GM19395 (cell line): ENCODE results near the gene EVC.

ENCODE experiments used
- ATAC-seq: cut with Tn5 transposase; IDR thresholded peaks from one replicate; pipeline ENCODE4 v1.9.1; 2021; ENCODE audit warnings: mild to moderate bottlenecking, moderate library complexity; ENCODE audit not compliant: unreplicated experiment

EVC gene

DNA sequence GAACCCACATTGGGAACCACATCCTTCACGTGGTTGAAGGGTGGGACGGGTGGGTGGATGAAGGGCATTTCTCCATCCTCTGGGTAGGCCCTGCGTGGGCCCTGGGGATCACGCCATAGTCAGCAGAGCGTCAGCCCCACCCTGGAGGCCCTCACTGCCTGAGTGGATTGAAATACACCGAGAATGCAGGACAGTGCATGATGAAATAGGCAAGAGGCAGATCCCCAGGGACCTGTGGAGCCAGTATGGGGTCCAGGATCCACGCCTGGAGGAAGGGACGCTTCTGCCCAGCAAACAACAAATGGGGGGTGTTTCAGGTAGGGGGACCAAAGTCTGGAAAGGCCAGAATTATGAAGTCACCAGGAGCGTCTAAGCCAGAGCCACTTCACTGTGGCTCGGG is 19.4 kb downstream of the EVC start:
- no peak for ATAC-seq

DNA sequence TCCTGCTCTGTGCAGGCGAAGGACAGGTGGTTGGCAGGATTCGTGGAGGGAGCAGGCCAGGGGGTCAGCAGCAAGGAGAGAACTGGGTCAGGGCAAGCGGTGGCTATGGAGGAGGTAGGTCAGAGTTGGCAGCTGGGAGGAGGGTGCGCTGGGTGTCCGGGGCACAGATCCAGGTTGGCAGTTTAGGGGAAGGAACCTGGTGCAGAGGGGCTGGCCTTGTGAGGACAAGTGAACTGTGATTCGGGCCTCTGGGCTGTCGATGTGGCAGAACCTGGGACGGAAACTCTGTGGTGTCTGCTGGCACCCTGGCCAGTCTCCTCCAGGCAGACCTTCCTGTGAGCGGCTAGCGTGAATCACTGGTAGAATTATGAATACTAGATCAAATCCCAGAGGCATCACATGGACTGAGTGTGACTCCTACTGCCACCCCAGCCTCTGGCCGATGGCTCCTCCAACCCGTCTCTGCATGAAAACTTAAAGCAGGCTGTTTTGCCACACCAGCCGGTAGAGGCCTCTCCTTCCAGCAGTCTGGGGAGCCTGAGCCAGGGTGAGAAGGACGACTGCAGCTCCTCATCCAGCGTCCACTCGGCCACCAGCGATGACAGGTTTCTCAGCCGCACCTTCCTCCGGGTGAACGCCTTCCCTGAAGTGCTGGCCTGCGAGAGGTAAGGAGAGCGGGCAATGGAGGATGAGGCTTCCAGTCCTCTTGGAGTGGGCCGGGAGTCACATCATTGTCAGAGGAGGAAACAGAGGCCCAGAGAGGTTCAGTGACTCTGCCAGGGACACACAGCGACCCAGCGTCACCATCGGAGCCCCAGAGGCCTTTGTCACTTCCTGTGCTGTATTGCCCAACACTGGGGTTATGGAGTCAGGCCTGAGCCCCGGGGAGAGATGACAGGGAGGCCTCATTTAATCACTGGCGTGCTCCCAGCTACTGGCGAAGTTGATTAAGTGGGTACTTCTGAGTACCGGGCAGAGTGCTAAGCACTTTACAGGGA is 20.3 kb downstream of the EVC start:
- ATAC-seq, result no peak

DNA sequence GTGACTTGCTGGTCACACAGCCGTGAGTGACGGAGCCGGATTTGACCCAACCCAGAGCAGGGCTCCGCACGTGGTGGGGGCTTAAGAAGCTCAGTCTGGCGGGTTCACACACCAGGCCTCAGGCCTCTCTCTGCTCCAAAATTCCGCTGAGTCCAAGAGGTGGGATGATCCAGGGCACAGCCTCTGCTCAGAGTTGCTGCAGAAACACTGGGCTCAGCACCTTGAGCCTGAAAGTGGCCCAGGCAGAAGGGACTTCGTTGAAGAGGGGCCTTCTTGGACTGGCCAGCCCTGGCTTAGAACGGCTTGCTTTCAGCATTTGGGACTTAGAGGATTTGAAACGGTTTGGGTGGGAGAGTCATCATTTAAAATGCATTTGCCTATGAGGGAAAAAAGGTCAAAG is 21.2 kb downstream of the EVC start:
- no peak for ATAC-seq

DNA sequence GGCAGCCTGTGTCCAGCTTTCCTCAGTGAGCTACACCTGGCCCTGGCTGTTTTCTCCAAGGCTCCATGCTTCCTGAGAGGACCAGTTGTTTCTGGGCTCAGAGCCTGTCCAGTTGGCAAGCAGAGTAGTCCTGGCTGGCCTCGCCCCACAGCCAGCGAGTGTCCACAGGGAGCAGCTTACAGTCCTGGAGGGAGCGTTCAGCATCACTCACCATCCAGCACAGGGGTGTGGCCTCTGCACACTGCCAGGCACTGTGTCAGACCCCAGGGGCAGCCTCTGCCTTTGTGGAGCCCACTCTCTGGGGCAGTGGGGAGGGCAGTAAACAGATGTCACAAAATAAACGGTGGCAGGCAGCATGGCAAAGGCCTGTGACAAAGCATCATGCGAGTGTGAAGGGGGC is 23.9 kb downstream of the EVC start:
- ATAC-seq, result no peak

DNA sequence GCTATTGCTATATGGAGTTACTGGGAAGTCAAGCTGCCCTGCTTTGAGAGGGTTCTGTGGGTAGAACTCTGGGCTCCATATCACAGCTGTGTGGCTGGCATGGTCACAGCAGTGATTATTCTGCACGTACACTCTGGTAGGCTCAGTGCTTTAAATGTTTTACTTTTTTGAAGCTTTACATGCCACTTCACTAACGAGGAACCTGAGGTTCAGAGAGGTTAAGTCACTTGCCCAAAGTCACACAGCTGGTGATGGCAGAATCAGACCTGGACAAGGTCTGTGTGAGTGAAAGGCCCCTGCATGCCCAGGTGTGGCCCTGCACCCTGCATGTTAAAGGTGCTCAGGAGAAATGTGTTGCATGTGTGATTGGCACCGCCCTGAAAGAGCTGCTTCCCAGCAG is 24.5 kb downstream of the EVC start:
- no peak for ATAC-seq

DNA sequence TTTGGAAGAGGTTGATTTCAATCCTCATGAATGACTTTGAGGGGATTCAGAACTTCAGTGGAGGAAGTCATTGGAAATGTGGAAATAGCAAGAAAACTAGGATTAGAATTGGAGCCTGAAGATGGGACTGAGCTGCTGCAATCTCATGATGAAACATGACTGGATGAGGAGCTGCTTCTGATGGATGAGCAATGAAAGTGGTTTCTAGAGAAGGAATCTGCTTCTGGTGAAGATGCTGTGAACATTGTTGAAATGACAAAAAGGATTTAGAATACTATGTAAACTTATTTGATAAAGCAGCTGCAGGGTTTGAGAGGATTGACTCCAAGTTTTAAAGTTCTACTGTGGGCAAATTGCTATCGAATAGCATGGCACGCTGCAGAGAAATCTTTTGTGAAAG is 27.1 kb downstream of the EVC start:
- ATAC-seq, result no peak

DNA sequence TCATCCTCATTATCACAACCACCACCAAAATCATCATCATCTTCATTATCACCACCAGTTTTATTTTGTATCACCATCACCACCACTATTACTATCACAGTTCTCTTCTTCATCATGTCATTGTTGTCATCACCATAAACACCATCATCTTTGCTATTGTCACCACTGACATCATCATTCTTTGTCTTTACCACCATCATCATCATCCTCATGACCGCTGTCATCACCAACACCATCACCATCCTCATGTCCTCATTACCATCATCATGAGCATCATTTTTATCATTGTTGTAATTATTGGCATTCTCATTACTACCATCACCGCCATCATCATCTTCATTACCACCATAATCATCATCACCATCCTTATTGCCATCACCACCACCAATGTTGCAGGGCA is 31.4 kb downstream of the EVC start:
- no peak for ATAC-seq

DNA sequence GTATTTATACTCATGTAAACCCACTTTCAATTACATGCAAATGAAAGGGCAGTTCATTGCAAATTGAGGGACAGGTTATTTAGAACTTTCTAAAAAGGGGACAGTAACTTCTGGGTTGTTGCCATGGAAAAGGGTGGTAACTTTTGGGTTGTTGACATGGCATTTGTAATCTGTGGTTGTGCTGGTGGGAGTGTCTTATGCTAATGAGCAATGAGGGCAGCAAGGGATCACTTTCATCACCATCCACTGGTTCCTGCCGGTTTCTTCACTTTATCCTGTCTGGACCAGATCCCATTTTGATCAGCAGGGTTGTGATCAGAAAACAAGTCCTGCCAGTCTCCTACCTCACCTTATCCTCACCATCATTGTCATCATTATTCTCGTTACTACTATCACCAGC is 32.0 kb downstream of the EVC start:
- ATAC-seq, result no peak

DNA sequence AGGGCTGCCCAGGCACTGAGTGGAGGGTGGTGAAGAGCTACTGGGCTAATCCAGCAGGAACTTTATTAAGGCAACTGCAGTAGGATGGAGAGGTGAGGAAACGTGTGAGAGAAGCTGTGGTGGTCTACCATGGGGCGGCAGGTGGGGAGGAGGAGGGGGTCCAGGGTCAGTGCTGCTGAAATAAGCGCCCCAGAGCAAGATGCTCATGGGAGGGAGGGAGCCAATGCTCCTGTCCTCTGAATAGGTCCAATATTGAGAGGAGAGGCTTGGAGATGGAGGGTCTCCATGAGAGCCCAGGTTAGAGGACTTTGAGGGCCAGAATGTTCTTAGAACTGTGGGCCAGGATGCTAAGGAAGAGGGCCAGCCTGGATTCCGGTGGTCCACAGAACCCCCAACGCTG is 35.2 kb downstream of the EVC start:
- no peak for ATAC-seq

DNA sequence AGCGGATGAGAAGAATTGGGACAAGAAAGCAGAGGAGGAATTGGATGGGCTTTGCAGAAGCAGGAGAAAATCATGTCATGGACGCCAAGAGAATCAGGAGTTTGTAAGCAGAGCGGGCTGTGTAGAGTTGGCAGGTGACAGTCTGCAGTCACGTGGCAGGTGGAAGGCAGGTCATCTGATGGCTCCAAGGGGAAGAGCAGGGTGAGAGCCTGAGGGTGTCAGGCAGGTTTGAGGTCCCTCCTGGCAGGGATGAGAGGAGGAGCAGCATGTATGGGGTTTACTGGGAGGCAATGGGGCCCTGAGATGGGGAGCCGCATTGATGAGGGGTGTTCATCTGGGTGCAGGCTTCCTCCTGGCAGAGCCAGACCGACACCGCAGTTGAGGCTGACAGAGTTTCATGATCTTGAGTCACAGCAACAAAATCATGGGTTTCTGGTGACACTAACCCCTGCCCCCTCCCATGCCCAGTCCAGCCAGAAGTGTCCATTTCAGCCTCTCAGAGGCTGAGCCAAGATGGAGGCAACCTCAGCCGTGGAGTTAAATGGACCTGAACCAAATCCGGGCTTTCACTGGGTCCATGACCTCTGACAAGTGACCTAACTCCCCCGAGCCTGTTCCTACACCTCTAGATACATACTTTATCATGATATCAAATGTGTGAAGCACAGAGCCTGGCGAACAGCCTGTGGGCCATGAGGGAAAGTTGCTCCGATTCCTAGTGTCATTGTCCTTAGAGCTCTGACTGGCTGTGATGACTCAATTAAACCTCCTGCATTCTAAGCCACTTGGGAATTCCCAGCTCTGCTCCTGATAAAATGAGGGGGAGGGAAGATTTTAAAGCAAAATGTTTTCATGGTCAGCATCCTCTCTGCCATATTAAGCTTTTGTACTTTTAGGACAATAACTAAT is 36.1 kb downstream of the EVC start:
- ATAC-seq, result no peak

DNA sequence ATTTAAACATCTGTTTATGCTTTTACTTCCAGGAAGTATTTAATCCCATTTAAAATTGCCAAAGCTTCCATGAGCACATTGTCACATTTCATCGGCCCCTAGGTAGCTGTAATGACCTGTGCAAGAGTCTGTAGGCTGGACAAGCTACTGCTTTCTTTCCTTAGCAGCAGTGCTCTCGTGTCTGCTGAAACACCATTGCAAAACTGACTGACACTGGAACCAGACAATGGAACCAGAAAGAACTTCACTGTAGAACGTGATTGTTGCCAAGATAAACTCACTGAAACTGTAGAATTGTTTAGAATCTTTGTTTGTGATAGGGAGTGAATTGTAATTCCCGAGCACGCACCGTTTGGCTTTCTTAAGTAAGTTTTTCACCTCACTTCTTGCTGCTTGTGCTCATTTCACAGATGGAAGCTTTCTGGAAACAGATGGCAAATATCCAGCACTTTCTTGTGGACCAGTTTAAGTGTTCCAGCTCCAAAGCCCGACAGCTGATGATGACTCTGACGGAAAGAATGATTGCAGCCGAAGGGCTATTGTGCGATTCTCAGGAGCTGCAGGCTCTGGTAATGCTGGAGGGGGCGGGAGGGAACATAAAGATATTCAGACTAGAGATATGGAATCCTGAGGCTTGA is 36.9 kb downstream of the EVC start:
- no peak for ATAC-seq

DNA sequence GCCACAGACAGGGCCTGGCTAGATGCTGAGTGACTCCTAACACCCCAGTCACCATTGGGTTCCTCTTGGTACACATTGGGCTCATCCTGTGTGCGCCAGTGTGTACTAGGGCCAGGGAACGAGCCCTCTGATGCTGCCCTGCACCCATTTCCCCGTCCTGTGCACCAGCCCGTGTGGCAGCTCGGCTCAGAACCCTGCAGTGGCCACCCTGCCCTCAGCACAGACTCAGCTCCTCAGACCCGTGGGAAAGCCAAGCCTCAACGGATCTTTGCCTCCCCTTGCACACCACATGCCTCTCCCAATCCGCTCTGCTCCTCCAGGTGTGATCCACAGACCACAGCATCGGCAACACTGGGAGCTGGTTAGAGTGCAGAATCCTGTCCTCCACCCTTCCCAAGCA is 38.6 kb downstream of the EVC start:
- ATAC-seq, result no peak

DNA sequence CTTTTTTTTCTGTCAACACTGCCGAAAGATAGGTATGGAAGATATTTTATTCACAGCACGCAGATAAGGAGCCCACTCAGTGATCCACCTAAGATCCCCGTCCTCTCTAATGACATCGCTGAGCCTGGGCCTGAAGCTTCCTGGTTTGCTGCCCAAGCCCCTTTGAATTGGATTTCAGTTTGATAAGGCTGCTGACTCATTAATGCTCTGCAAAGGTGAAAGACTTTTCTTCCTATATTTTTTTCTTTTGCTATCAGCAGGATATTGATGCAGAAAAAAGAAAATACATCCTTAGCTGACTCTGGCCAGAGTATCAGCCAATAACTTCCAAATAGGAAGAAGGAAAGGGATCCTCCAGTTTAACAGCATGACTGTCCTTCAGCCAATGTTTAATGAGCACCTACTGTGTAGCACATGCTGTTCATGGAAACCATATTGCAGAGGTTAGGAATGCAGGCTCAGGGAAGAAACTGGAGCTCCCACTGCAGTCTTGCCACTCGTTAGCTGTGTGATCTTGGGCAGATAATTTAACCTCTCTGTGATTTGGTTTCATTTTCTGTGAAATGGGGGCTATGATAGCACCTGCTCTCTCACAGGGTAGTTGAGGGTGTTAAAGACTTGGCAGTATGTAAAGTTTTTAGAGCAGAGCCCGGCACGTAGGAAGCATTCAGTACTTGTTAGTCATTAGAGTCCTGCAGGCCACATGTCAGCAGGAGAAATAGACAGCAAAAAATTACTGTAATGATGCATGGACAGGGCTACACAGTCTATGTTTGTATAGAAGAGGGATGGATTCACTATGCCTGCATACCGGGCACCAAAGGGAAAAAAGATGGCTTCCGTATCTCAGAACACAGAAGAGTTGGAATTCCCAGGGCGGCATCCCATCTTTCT is 39.3 kb downstream of the EVC start:
- ATAC-seq, result no peak

DNA sequence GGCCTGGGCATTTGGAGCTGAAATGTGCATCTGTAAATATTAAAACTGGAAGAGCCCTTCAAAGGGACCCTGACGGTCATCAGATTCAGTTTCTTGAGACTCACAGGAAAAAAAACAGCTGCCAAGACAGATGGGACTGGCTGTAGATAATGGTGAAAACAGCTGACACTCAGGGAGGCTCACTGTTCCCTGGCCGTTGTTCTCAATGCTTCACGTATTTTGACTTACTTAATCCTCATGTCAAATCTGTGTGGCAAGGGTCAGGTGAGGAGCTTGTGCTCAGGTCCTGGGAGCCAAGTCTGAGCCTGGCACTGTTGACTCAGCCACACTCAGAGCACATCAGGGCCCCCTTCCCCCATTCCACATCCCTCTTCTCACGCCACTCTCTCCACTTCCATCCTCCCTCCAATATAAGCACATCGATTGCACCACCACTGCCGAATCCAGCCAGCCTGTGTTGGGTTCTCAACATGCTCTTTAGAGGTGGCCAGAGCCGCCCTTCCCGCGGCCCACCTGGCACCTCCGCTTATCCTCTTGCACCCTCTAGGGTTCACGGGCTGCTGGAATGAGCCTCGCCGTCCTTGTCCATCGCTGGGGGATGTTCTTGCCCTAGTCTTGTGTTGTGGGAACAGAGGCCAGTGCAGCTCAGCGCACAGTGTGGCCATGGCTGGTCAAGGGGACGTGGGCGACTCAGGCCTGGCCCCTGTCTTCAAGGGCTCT is 40.1 kb downstream of the EVC start:
- no peak for ATAC-seq

DNA sequence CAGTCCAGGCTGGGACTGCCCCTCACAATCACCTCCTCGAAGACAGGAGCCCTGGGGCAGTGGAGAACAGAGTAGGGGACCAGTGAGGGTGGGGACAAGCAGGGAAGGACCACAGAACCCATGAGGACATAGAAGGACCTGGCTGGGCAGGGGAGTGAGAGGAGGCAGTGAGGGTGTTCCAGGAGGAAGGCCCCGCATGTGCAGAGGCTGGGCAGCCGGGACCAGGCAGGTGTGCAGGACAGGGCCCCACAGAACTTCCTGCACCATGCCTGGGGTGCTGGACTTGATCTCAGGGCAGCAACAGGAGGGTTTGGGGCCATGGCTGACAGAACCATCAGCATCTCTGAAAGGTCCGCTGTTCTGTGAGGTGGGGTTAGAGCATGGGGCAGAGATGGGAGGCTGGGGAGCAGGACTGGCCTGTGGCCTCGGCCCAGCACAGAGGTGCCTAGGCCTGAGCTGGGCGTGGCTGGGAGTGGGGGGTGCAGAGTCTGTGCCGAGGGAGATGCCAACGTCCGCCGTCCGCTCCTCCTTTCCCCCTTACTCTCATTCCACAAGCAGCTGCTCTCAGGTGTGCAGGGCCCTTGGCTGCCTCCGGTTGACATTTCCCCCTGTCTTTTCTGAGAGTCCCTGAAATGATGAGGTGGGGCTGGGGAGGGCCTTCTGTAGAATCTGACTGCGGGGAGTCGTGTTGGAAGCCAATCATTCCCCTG is 40.8 kb downstream of the EVC start:
- ATAC-seq, result no peak

DNA sequence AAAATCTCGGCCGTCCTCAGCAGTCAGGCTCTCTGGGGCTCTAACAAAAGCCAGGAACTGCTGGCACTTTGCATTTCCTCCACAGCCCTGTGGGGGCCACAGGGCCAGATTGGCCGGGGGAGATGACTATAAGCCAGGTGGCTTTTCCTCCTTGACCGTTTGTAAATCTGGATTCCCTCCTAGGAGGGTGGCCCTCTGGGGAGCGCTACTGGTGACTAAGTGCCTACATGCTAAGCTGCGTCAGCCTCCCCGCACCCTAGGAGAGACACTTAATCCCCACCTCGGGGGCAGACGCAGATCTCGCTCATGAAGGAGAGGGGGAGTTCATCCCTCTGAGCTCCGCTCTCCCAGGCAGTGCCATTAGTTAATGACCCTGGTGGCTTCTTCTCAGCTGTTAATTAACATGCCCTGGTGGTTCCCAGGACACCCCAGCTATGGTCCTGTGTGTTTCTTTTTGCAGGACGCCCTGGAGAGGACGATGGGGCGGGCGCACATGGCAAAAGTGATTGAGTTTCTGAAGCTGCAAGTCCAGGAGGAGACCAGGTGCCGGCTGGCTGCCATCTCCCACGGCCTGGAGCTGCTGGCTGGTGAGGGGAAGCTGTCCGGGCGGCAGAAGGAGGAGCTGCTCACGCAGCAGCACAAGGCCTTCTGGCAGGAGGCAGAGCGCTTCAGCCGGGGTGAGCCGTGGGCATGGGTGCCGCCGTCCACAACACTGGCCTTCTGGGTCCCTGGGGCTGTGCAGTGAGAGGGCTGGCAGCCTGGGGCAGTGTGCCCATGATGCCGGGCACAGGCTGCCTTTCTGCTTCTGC is 41.6 kb downstream of the EVC start:
- ATAC-seq, result no peak

DNA sequence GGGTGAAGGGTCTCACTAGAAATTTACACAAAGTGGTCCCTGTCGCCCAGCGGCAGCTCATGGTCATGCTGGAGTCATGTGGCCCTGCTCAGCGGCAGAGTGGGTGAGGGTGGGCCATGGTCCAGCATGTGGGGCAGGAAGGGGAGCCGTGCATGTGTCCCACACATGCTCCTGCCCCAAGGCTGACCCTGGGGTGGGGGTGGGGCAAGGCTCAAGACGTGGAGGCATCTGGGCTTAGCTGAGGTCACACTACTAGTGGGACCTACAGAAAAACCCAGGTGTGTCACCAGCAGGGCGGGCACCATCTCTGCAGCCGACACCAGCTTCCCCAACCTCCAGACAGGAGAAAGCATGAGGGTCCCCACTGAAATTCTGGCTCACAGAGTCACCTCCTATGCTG is 42.4 kb downstream of the EVC start:
- no peak for ATAC-seq
